CD14-positive monocyte (primary cell): ENCODE data around the gene GABRD. TPM values are rescaled to one million over a fixed set of nuclear protein-coding genes. Genes with fewer than 3 reads are reported as not detected.
"Not testable (repeated sequence)": the region's sequence is repeated elsewhere in the genome, so short reads cannot be mapped to it uniquely, and the experiment has no call there.

Experiments
- DNase-seq, 3 donors: peaks; one replicate each; pipeline ENCODE4 v3.0.0-alpha.2; 2011 to 2022
- H2AFZ ChIP-seq: 2 replicates; pipeline ENCODE4 v1.6.0; 2012; ENCODE audit warnings: mild to moderate bottlenecking, low read depth, low read length, inconsistent platforms; ENCODE audit not compliant: insufficient read depth, poor library complexity, severe bottlenecking
- H3K27ac ChIP-seq, 2 donors: 1 replicate in 1 of 2; 2 replicates in 1 of 2; pipeline ENCODE4 v1.5.1; 2012 to 2013; ENCODE audit warnings: low read length in 2 of 2, control low read depth in 1 of 2, inconsistent platforms in 1 of 2, low read depth in 1 of 2, mild to moderate bottlenecking in 1 of 2
- H3K27me3 ChIP-seq, 2 donors: one replicate each; pipeline versions ENCODE4 v1.6.0 to v1.6.1; 2011 to 2013; ENCODE audit warnings: low read length in 2 of 2; ENCODE audit not compliant: control insufficient read depth in 2 of 2, insufficient read depth in 2 of 2
- H3K36me3 ChIP-seq, 2 donors: replicated peaks in 1 of 2; 1 replicate in 1 of 2; 2 replicates in 1 of 2; pipeline versions ENCODE4 v1.5.1 to v1.6.1; 2012 to 2013; ENCODE audit warnings: low read length in 2 of 2, control low read depth in 1 of 2, inconsistent platforms in 1 of 2, mild to moderate bottlenecking in 1 of 2; ENCODE audit not compliant: insufficient read depth in 2 of 2, control insufficient read depth in 1 of 2
- H3K4me1 ChIP-seq, 2 donors: 1 replicate in 1 of 2; 2 replicates in 1 of 2; pipeline versions ENCODE4 v1.5.1 to v1.6.1; 2012 to 2013; ENCODE audit warnings: low read length in 2 of 2, control low read depth in 1 of 2, inconsistent platforms in 1 of 2, mild to moderate bottlenecking in 1 of 2, moderate library complexity in 1 of 2; ENCODE audit not compliant: insufficient read depth in 2 of 2, control insufficient read depth in 1 of 2
- H3K4me2 ChIP-seq: replicated peaks from 2 replicates; pipeline ENCODE3; 2012; ENCODE audit warnings: low read length, moderate library complexity, mild to moderate bottlenecking; ENCODE audit not compliant: poor library complexity, severe bottlenecking; ENCODE audit errors: extremely low read depth
- H3K4me3 ChIP-seq, 3 experiments: fragments of 200-600 bp in 1 of 3; sonication (generic) in 1 of 3; replicated peaks in 1 of 3; 1 replicate in 2 of 3; 2 replicates in 1 of 3; pipeline ENCODE4 v1.5.1; 2011 to 2013; ENCODE audit warnings: low read length in 3 of 3, mild to moderate bottlenecking in 3 of 3, control low read depth in 2 of 3, low read depth in 2 of 3, inconsistent platforms in 1 of 3, moderate library complexity in 1 of 3
- H3K79me2 ChIP-seq: 2 replicates; pipeline ENCODE4 v1.6.0; 2012; ENCODE audit warnings: mild to moderate bottlenecking, control low read depth, inconsistent platforms, low read length, moderate library complexity; ENCODE audit not compliant: insufficient read depth
- H3K9ac ChIP-seq: 2 replicates; pipeline ENCODE4 v1.6.0; 2017; ENCODE audit warnings: low read length, mild to moderate bottlenecking; ENCODE audit not compliant: insufficient read depth, poor library complexity, severe bottlenecking
- H3K9me3 ChIP-seq, 2 donors: replicated peaks in 1 of 2; 1 replicate in 1 of 2; 2 replicates in 1 of 2; pipeline versions ENCODE4 v1.5.1 to v1.6.1; 2012 to 2013; ENCODE audit warnings: low read length in 2 of 2, control low read depth in 1 of 2; ENCODE audit not compliant: control insufficient read depth in 1 of 2, insufficient read depth in 1 of 2
- H4K20me1 ChIP-seq: 2 replicates; pipeline ENCODE4 v1.6.0; 2012; ENCODE audit warnings: mild to moderate bottlenecking, low read length, control low read depth, moderate library complexity; ENCODE audit not compliant: insufficient read depth
- H3K27ac Mint-ChIP-seq, 7 donors: one replicate each; pipeline ENCODE4 v1.8.0; 2020; ENCODE audit warnings: mild to moderate bottlenecking in 7 of 7, mixed read lengths in 7 of 7, moderate library complexity in 6 of 7, inconsistent platforms in 2 of 7
- H3K27me3 Mint-ChIP-seq, 3 donors: one replicate each; pipeline ENCODE4 v1.8.0; 2021 to 2022; ENCODE audit warnings: low read depth in 3 of 3, mild to moderate bottlenecking in 3 of 3, mixed read lengths in 3 of 3, moderate library complexity in 3 of 3, inconsistent platforms in 1 of 3
- H3K36me3 Mint-ChIP-seq, 2 donors: one replicate each; pipeline ENCODE4 v1.8.0; 2020; ENCODE audit warnings: mixed read lengths in 2 of 2, inconsistent platforms in 1 of 2, mild to moderate bottlenecking in 1 of 2
- H3K4me1 Mint-ChIP-seq: one replicate; pipeline ENCODE4 v1.8.0; 2020; ENCODE audit warnings: mild to moderate bottlenecking, mixed read lengths
- H3K4me3 Mint-ChIP-seq, 2 donors: one replicate each; pipeline ENCODE4 v1.8.0; 2020; ENCODE audit warnings: mild to moderate bottlenecking in 2 of 2, mixed read lengths in 2 of 2, moderate library complexity in 1 of 2
- H3K9me3 Mint-ChIP-seq, 7 donors: one replicate each; pipeline ENCODE4 v1.8.0; 2020 to 2022; ENCODE audit warnings: mixed read lengths in 7 of 7, mild to moderate bottlenecking in 6 of 7, moderate library complexity in 6 of 7, inconsistent platforms in 2 of 7
- CTCF ChIP-seq: fragments of 200-600 bp; IDR thresholded peaks from one replicate; pipeline ENCODE4 v1.8.0; 2022; ENCODE audit warnings: antibody characterized with exemption, mild to moderate bottlenecking
- WGBS: methylation state at CpG from one replicate; pipeline ENCODE4 v1.1.5; 2013; ENCODE audit warnings: missing lambda C conversion rate; ENCODE audit not compliant: insufficient coverage; 5-methylcytosine and 5-hydroxymethylcytosine counted together
- intact Hi-C, 2 donors: fragments of 100-400 bp; cut with micrococcal nuclease; formaldehyde crosslinking; loops; one replicate each; pipeline versions ENCODE4 v1.15.0 to v1.15.1; 2023
- polyA plus RNA-seq, 3 donors: library from polyadenylated mRNA; depleted of rRNA in 1 of 3; unstranded in 2 of 3; stranded (reverse) in 1 of 3; fragments of 300-500 nt in 2 of 3; fragments of >200 nt in 1 of 3; fragmentation: Illumina TruSeq in 2 of 3; gene quantifications; 1 replicate in 2 of 3; 2 replicates in 1 of 3; pipeline ENCODE4 v1.2.3, GENCODE V29; 2012 to 2021

The GABRD gene
- polyA plus RNA-seq, 3 donors = not detected

- H3K4me2 ChIP-seq = no peak overlapping the region
- no peaks in the 10 kb centered on the region for H4K20me1 ChIP-seq
- no peak for TF ChIP-seq CTCF
- no peaks in the 10 kb centered on the region for H3K36me3 ChIP-seq
- no peaks in the 10 kb centered on the region for H3K4me1 ChIP-seq
- H3K27me3 Mint-ChIP-seq = peaks cover under 1 to 7% (median 5%) of the 10 kb centered on the region in 3 donors
- peaks cover 10 to 38% of the 10 kb centered on the region in 2 donors for H3K9me3 ChIP-seq
- no peaks in the 10 kb centered on the region for H3K4me1 Mint-ChIP-seq
- peaks cover 12 to 29% (median 21%) of the 10 kb centered on the region in 7 donors for H3K9me3 Mint-ChIP-seq
- WGBS = 94% methylated on average over 26 of the region's 26 CpGs
- intact Hi-C loops = no loop called here
- no peak overlapping the region for H3K27ac Mint-ChIP-seq
- DNase-seq = no peak
- no peak overlapping the region for H2AFZ ChIP-seq
- no peak overlapping the region for H3K4me3 Mint-ChIP-seq
- H3K4me3 ChIP-seq = no peak overlapping the region
- no peaks in the 10 kb centered on the region for H3K36me3 Mint-ChIP-seq
- no peak overlapping the region for H3K27ac ChIP-seq
- H3K9ac ChIP-seq = no peak overlapping the region
- H3K79me2 ChIP-seq = no peaks in the 10 kb centered on the region
- H3K27me3 ChIP-seq = no peaks in the 10 kb centered on the region
Observed at GRCh38 chr1:1981142-1981500, 38.0 kb upstream of the GABRD start.

- H2AFZ ChIP-seq, H3K36me3 Mint-ChIP-seq, H3K27me3 ChIP-seq, H3K27ac Mint-ChIP-seq, H3K4me3 Mint-ChIP-seq, H3K79me2 ChIP-seq, H4K20me1 ChIP-seq, H3K4me1 Mint-ChIP-seq, H3K4me2 ChIP-seq, DNase-seq, H3K27ac ChIP-seq, H3K9ac ChIP-seq, H3K27me3 Mint-ChIP-seq, H3K4me3 ChIP-seq, H3K4me1 ChIP-seq, intact Hi-C loops, H3K36me3 ChIP-seq: not testable (repeated sequence)
- H3K9me3 Mint-ChIP-seq = peaks cover 12 to 29% (median 21%) of the 10 kb centered on the region in 7 donors
- peaks cover 10 to 38% of the 10 kb centered on the region in 2 donors for H3K9me3 ChIP-seq
- 91% methylated on average over 32 of the region's 73 CpGs for WGBS
Observed at GRCh38 chr1:1981631-1982327, 37.4 kb upstream of the GABRD start.
